ENCODE results near the gene NSRP1. TPM values are rescaled to one million over a fixed set of nuclear protein-coding genes. Genes with fewer than 3 reads are reported as not detected.
"Not testable (repeated sequence)": the region's sequence is repeated elsewhere in the genome, so short reads cannot be mapped to it uniquely, and the experiment has no call there.

Gene NSRP1
- total RNA-seq, 1 donor from 2014 or later, result 11.1 TPM

GRCh38 chr17:30084788-30085187 lies 31.8 kb upstream of the NSRP1 start:
- no peak for DNase-seq (ENCODE audit: low read depth)
- Histone ChIP-seq H3K36me3 (ENCODE audit: control insufficient read depth, insufficient read depth, low read length) (no peaks in the 10 kb centered on the region), H3K4me3 (ENCODE audit: low read depth, low read length) (no peak overlapping the region), H3K27me3 (ENCODE audit: control insufficient read depth, insufficient read depth, low read length) (no peaks in the 10 kb centered on the region)
- no peak for TF ChIP-seq CTCF (IDR thresholded peaks at IDR 0.05; ENCODE audit: insufficient read depth, low read length, poor library complexity, severe bottlenecking)

- no peak for TF ChIP-seq CTCF (IDR thresholded peaks at IDR 0.05; ENCODE audit: insufficient read depth, low read length, poor library complexity, severe bottlenecking)
- Histone ChIP-seq H3K36me3 (ENCODE audit: control insufficient read depth, insufficient read depth, low read length) (no peaks in the 10 kb centered on the region), H3K4me3 (ENCODE audit: low read depth, low read length) (no peak overlapping the region), H3K27me3 (ENCODE audit: control insufficient read depth, insufficient read depth, low read length) (no peaks in the 10 kb centered on the region)
- DNase-seq (ENCODE audit: low read depth), result no peak
These were observed 29.7 kb upstream of the NSRP1 start for GRCh38 chr17:30086896-30087295.

- not testable (repeated sequence) for H3K36me3 ChIP-seq (ENCODE audit: control insufficient read depth, insufficient read depth, low read length); H3K27me3 ChIP-seq (ENCODE audit: control insufficient read depth, insufficient read depth, low read length); DNase-seq (ENCODE audit: low read depth); H3K4me3 ChIP-seq (ENCODE audit: low read depth, low read length)
These were observed 29.2 kb upstream of the NSRP1 start for GRCh38 chr17:30087431-30087830.

- H3K36me3 ChIP-seq (ENCODE audit: control insufficient read depth, insufficient read depth, low read length), result no peaks in the 10 kb centered on the region
- no peak for TF ChIP-seq CTCF (IDR thresholded peaks at IDR 0.05; ENCODE audit: insufficient read depth, low read length, poor library complexity, severe bottlenecking)
- no peak overlapping the region for H3K4me3 ChIP-seq (ENCODE audit: low read depth, low read length)
- no peak for DNase-seq (ENCODE audit: low read depth)
- H3K27me3 ChIP-seq (ENCODE audit: control insufficient read depth, insufficient read depth, low read length), result no peaks in the 10 kb centered on the region
These were observed 25.4 kb upstream of the NSRP1 start for GRCh38 chr17:30091121-30091670.

GRCh38 chr17:30091771-30092170 lies 24.8 kb upstream of the NSRP1 start:
- H3K27me3 ChIP-seq (ENCODE audit: control insufficient read depth, insufficient read depth, low read length), result no peaks in the 10 kb centered on the region
- no peak overlapping the region for H3K4me3 ChIP-seq (ENCODE audit: low read depth, low read length)
- no peak for TF ChIP-seq CTCF (IDR thresholded peaks at IDR 0.05; ENCODE audit: insufficient read depth, low read length, poor library complexity, severe bottlenecking)
- H3K36me3 ChIP-seq (ENCODE audit: control insufficient read depth, insufficient read depth, low read length), result no peaks in the 10 kb centered on the region
- no peak for DNase-seq (ENCODE audit: low read depth)

GRCh38 chr17:30092886-30093285 lies 23.7 kb upstream of the NSRP1 start:
- Histone ChIP-seq H3K4me3 (ENCODE audit: low read depth, low read length) (no peak overlapping the region), H3K27me3 (ENCODE audit: control insufficient read depth, insufficient read depth, low read length) (no peaks in the 10 kb centered on the region), H3K36me3 (ENCODE audit: control insufficient read depth, insufficient read depth, low read length) (no peaks in the 10 kb centered on the region)
- no peak for DNase-seq (ENCODE audit: low read depth)
- no peak for TF ChIP-seq CTCF (IDR thresholded peaks at IDR 0.05; ENCODE audit: insufficient read depth, low read length, poor library complexity, severe bottlenecking)
